Measurements from ENCODE around the gene MAP2K7.
A peak's percentile ranks its signal among the peaks of the same experiment; 100 is the strongest.
"Not testable (repeated sequence)": the region's sequence is repeated elsewhere in the genome, so short reads cannot be mapped to it uniquely, and the experiment has no call there.

MAP2K7 gene

GRCh38 chr19:7932276-7932929, 28.7 kb downstream of the MAP2K7 start:
- no peak for DNase-seq

- no peak for DNase-seq
Observed at GRCh38 chr19:7932930-7933300, 29.2 kb downstream of the MAP2K7 start.

- DNase-seq, result no peak
Observed at GRCh38 chr19:7933411-7933810, 29.7 kb downstream of the MAP2K7 start.

- DNase-seq, result no peak
Observed at GRCh38 chr19:7933828-7934725, 30.4 kb downstream of the MAP2K7 start.

- no peak for DNase-seq
Observed at GRCh38 chr19:7934766-7935165, 31.1 kb downstream of the MAP2K7 start.

GRCh38 chr19:7940841-7941240, 37.2 kb downstream of the MAP2K7 start:
- no peak for DNase-seq

GRCh38 chr19:7941895-7942596, 38.4 kb downstream of the MAP2K7 start:
- DNase-seq, result no peak

GRCh38 chr19:7942981-7943443, 39.3 kb downstream of the MAP2K7 start:
- no peak for DNase-seq

- DNase-seq, result peak; percentile 98
Observed at GRCh38 chr19:7943444-7944176, 39.9 kb downstream of the MAP2K7 start, which contains the start of gene TIMM44. TSS of gene TIMM44 (minus strand) at chr19:7943666. CDS start at chr19:7943651, 15 bp downstream.

- DNase-seq, result peak; percentile 62
Observed at GRCh38 chr19:7944177-7944761, 40.6 kb downstream of the MAP2K7 start.

- DNase-seq, result no peak
Observed at GRCh38 chr19:7947939-7948338, 44.3 kb downstream of the MAP2K7 start.

- no peak for DNase-seq
Observed at GRCh38 chr19:7953060-7953459, 49.4 kb downstream of the MAP2K7 start.

- DNase-seq, result no peak
Observed at GRCh38 chr19:7953576-7953975, 49.9 kb downstream of the MAP2K7 start.

- DNase-seq, result no peak
Observed at GRCh38 chr19:7955696-7956095, 52.0 kb downstream of the MAP2K7 start.

GRCh38 chr19:7959211-7959610, 55.5 kb downstream of the MAP2K7 start:
- no peak for DNase-seq

- DNase-seq, result not testable (repeated sequence)
Observed at GRCh38 chr19:7961082-7961481, 57.4 kb downstream of the MAP2K7 start.

GRCh38 chr19:7961920-7962626, 58.4 kb downstream of the MAP2K7 start:
- no peak for DNase-seq

- DNase-seq, result no peak
Observed at GRCh38 chr19:7962644-7963268, 59.1 kb downstream of the MAP2K7 start.

GRCh38 chr19:7963566-7963965, 59.9 kb downstream of the MAP2K7 start:
- DNase-seq, result no peak

Measured in NCI-H2029 treated with DMSO at 0.1 percent for 48 hours (cell line).